IMR-90 (cell line): Measurements from ENCODE around the gene VPS26C.

Experiments
- BHLHE40 ChIP-seq: fragments of 150-350 bp; IDR thresholded peaks from 2 replicates; pipeline ENCODE4 v1.6.1; 2016; ENCODE audit warnings: mild to moderate bottlenecking, low read depth, low read length
- CTCF ChIP-seq: conservative IDR thresholded peaks from 2 replicates; pipeline ENCODE4 v1.5.1; 2012; ENCODE audit warnings: mild to moderate bottlenecking, low read depth, low read length, improper control_type of control experiment

GRCh38 chr21:37226041-37226920 is 40.9 kb downstream of the VPS26C start:
- TF ChIP-seq BHLHE40 (no peak), CTCF (no peak)
